Stimulated activated CD4-positive, alpha-beta T cell treated with anti-CD3 and anti-CD28 coated beads, Interleukin-12 subunit alpha, Interleukin-12 subunit beta, amount 100 ng/mL, for 4 hours (primary cell): ENCODE data around the gene KRT80.

Experiments used
- DNase-seq: peaks from one replicate; pipeline ENCODE4 v3.0.0-alpha.2; 2020

The KRT80 gene

GRCh38 chr12:52178443-52178842 is 13.4 kb downstream of the KRT80 start:
- no peak for DNase-seq

- no peak for DNase-seq
Measured at GRCh38 chr12:52175371-52176350, 16.2 kb downstream of the KRT80 start.

- DNase-seq = no peak
Measured at GRCh38 chr12:52173526-52173925, 18.3 kb downstream of the KRT80 start.

GRCh38 chr12:52172956-52173355 is 18.9 kb downstream of the KRT80 start:
- no peak for DNase-seq

- DNase-seq = no peak
Measured at GRCh38 chr12:52171950-52172512, 19.8 kb downstream of the KRT80 start.

- no peak for DNase-seq
Measured at GRCh38 chr12:52170827-52171226, 21.0 kb downstream of the KRT80 start.

- DNase-seq = no peak
Measured at GRCh38 chr12:52169886-52170285, 21.9 kb downstream of the KRT80 start.

GRCh38 chr12:52168019-52168717 is 23.6 kb downstream of the KRT80 start:
- no peak for DNase-seq

- DNase-seq = no peak
Measured at GRCh38 chr12:52167526-52167925, 24.3 kb downstream of the KRT80 start.

GRCh38 chr12:52166672-52167071 is 25.1 kb downstream of the KRT80 start:
- no peak for DNase-seq

- DNase-seq = no peak
Measured at GRCh38 chr12:52165096-52165855, 26.5 kb downstream of the KRT80 start.

GRCh38 chr12:52164624-52165023 is 27.2 kb downstream of the KRT80 start:
- no peak for DNase-seq

GRCh38 chr12:52162981-52163380 is 28.8 kb downstream of the KRT80 start:
- DNase-seq = no peak

- DNase-seq = no peak
Measured at GRCh38 chr12:52160200-52160599, 31.6 kb downstream of the KRT80 start.

GRCh38 chr12:52157566-52158150 is 34.2 kb downstream of the KRT80 start:
- no peak for DNase-seq

GRCh38 chr12:52156757-52157565 is 34.9 kb downstream of the KRT80 start:
- DNase-seq = peak; percentile 73

GRCh38 chr12:52156311-52156710 is 35.5 kb downstream of the KRT80 start:
- DNase-seq = no peak

- DNase-seq = no peak
Measured at GRCh38 chr12:52155048-52155868, 36.6 kb downstream of the KRT80 start.

GRCh38 chr12:52152905-52153317 is 38.9 kb downstream of the KRT80 start:
- DNase-seq = no peak
